ENCODE results near the gene ARHGAP15. TPM values are rescaled to one million over a fixed set of nuclear protein-coding genes. Genes with fewer than 3 reads are reported as not detected.

Gene ARHGAP15
- total RNA-seq, 4 donors from 2014 or later = 0.80 to 53.1 (median 12.7) TPM

DNA sequence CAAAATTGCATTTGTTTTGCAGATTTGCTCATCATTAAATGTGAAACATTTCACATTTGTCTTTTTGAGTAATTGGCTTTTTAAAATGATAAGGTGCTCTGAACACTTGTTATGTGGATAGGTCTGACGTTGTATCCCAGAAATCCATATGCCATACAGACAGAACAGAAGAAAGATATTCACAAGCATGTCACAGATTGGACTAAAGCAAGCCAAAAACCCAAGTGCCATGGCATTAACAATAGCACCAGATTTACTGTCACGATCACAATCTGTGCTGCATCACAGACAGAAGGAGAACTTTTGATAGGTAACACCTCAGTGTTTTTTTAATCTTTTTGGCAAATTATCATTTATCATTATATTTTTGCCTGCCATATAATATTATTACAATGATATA, 272.6 kb downstream of the ARHGAP15 start:
- Histone ChIP-seq H3K4me1 (no peaks in the 10 kb centered on the region), H3K4me3 (no peak overlapping the region), H3K9me3 (no peaks in the 10 kb centered on the region), H3K36me3 (no peaks in the 10 kb centered on the region), H3K27ac (no peak overlapping the region), H3K27me3 (no peaks in the 10 kb centered on the region)
- in situ Hi-C loops (cut with MboI; ENCODE audit: low pct_ligation_motif_present in 1 of 4, low pct_unique_long_range_greater_than_20kb in 1 of 4, low sequenced_read_pairs in 3 of 4) (no loop called here), intact Hi-C loops (cut with DNase I; ENCODE audit: low total_unique reads) (no loop called here)
- 80 to 88% methylated on average over 2 of the region's 2 CpGs for WGBS, 2 donors (ENCODE audit: low coverage in 1 of 2)
- TF ChIP-seq EP300 (IDR thresholded peaks at IDR 0.05; ENCODE audit: low read depth) (no peak), POLR2A (IDR thresholded peaks at IDR 0.05) (no peak), POLR2AphosphoS5 (IDR thresholded peaks at IDR 0.05) (no peak), CTCF (IDR thresholded peaks at IDR 0.05) (no peak)
- DNase-seq = no peak

DNA sequence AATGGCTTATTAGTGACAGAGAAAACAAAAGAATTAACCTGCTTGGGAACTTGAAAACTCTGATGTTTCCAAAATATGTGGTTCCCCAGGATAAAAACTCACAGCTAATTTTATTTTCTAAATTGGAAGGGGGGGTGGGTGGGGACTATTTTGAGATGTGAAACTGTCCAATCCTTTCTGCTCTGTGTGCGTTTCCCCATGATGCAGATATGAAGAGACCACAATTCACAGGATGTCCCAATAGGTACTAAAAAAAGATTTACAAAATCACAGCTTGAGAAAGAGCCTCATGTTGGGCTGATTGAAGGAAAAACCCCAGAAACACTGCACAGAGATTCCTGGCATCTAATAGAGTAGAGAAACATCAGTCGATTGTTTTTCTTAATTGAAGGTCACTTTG, 273.2 kb downstream of the ARHGAP15 start:
- 76 to 92% methylated on average over 2 of the region's 2 CpGs for WGBS, 2 donors (ENCODE audit: low coverage in 1 of 2)
- H3K27ac ChIP-seq = no peak overlapping the region
- DNase-seq = no peak
- no peaks in the 10 kb centered on the region for H3K9me3 ChIP-seq
- no peaks in the 10 kb centered on the region for H3K27me3 ChIP-seq
- TF ChIP-seq EP300 (IDR thresholded peaks at IDR 0.05; ENCODE audit: low read depth) = no peak
- TF ChIP-seq POLR2AphosphoS5 (IDR thresholded peaks at IDR 0.05) = no peak
- no peak for TF ChIP-seq CTCF (IDR thresholded peaks at IDR 0.05)
- no peak for TF ChIP-seq POLR2A (IDR thresholded peaks at IDR 0.05)
- no peaks in the 10 kb centered on the region for H3K36me3 ChIP-seq
- intact Hi-C loops (cut with DNase I; ENCODE audit: low total_unique reads) = no loop called here
- H3K4me3 ChIP-seq = no peak overlapping the region
- no peaks in the 10 kb centered on the region for H3K4me1 ChIP-seq
- in situ Hi-C loops (cut with MboI; ENCODE audit: low pct_ligation_motif_present in 1 of 4, low pct_unique_long_range_greater_than_20kb in 1 of 4, low sequenced_read_pairs in 3 of 4) = no loop called here

GRCh38 chr2:143410082-143410897, 281.1 kb downstream of the ARHGAP15 start:
- intact Hi-C loops (cut with DNase I; ENCODE audit: low total_unique reads) = no loop called here
- H3K27me3 ChIP-seq = no peaks in the 10 kb centered on the region
- no peak overlapping the region for H3K4me3 ChIP-seq
- DNase-seq = no peak
- in situ Hi-C loops (cut with MboI; ENCODE audit: low pct_ligation_motif_present in 1 of 4, low pct_unique_long_range_greater_than_20kb in 1 of 4, low sequenced_read_pairs in 3 of 4) = no loop called here
- no peak overlapping the region for H3K27ac ChIP-seq
- 85% methylated on average over 3 of the region's 3 CpGs for WGBS, 2 donors (ENCODE audit: low coverage in 1 of 2)
- H3K4me1 ChIP-seq = no peaks in the 10 kb centered on the region
- TF ChIP-seq POLR2A (IDR thresholded peaks at IDR 0.05) = no peak
- TF ChIP-seq POLR2AphosphoS5 (IDR thresholded peaks at IDR 0.05) = no peak
- TF ChIP-seq EP300 (IDR thresholded peaks at IDR 0.05; ENCODE audit: low read depth) = no peak
- no peak for TF ChIP-seq CTCF (IDR thresholded peaks at IDR 0.05)
- H3K36me3 ChIP-seq = no peaks in the 10 kb centered on the region
- H3K9me3 ChIP-seq = no peaks in the 10 kb centered on the region

GRCh38 chr2:143415571-143415970, 286.4 kb downstream of the ARHGAP15 start:
- WGBS, 2 donors (ENCODE audit: low coverage in 1 of 2) = 81 to 86% methylated on average over 4 of the region's 4 CpGs
- Histone ChIP-seq H3K4me3 (no peak overlapping the region), H3K27ac (no peak overlapping the region), H3K4me1 (no peaks in the 10 kb centered on the region), H3K9me3 (no peaks in the 10 kb centered on the region), H3K27me3 (no peaks in the 10 kb centered on the region), H3K36me3 (no peaks in the 10 kb centered on the region)
- TF ChIP-seq POLR2A (IDR thresholded peaks at IDR 0.05) (no peak), POLR2AphosphoS5 (IDR thresholded peaks at IDR 0.05) (no peak), EP300 (IDR thresholded peaks at IDR 0.05; ENCODE audit: low read depth) (no peak), CTCF (IDR thresholded peaks at IDR 0.05) (no peak)
- DNase-seq = no peak
- intact Hi-C loops (cut with DNase I; ENCODE audit: low total_unique reads) = no loop called here
- in situ Hi-C loops (cut with MboI; ENCODE audit: low pct_ligation_motif_present in 1 of 4, low pct_unique_long_range_greater_than_20kb in 1 of 4, low sequenced_read_pairs in 3 of 4) = no loop called here

Data from transverse colon (tissue), 4 donors.